GM19452 (cell line): ENCODE data around the gene BIN1.

ENCODE experiments used
- ATAC-seq: cut with Tn5 transposase; IDR thresholded peaks from one replicate; pipeline ENCODE4 v1.9.1; 2021; ENCODE audit not compliant: unreplicated experiment

BIN1 gene

GRCh38 chr2:127003070-127003800 lies 103.7 kb downstream of the BIN1 start:
- no peak for ATAC-seq

GRCh38 chr2:127001751-127002150 lies 105.2 kb downstream of the BIN1 start:
- no peak for ATAC-seq

- no peak for ATAC-seq
Observed at GRCh38 chr2:127000937-127001336, 106.0 kb downstream of the BIN1 start.

- no peak for ATAC-seq
Observed at GRCh38 chr2:127000194-127000593, 106.8 kb downstream of the BIN1 start.

- ATAC-seq: no peak
Observed at GRCh38 chr2:126999106-126999756, 107.7 kb downstream of the BIN1 start.

- ATAC-seq: no peak
Observed at GRCh38 chr2:126998486-126998885, 108.5 kb downstream of the BIN1 start.
